ENCODE measurements around the gene KIR2DL1.
"Not testable (repeated sequence)": the region's sequence is repeated elsewhere in the genome, so short reads cannot be mapped to it uniquely, and the experiment has no call there.

KIR2DL1 gene

DNA sequence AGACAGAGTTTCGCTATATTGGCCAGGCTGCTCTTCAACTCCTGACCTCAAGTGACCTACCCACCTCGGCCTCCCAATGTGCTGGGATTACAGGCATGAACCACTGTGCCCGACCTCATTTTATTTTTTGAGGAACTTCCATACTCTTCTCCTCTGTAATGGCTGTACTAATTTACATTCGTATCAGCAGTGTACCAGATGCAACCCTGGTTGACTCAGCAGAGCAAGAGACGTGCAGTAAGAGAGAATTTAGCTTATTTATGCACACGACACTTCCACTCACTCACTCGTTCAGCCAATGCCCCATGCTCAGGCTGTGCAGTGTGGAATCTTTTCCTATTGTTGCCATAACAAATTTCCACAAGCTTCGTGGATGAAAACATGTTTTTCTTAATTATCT is 38.4 kb upstream of the KIR2DL1 start:
- TF ChIP-seq CTCF (IDR thresholded peaks at IDR 0.05; ENCODE audit: low read depth, low read length): no peak
- H3K4me3 ChIP-seq (ENCODE audit: low read depth, low read length): no peak overlapping the region
- in situ Hi-C loops (cut with HindIII; ENCODE audit: low sequenced_read_pairs): no loop called here

GRCh38 chr19:54738306-54738705 is 31.3 kb upstream of the KIR2DL1 start, which contains the start of gene KIR2DL3:
Gene KIR2DL3, plus strand, starts transcription at chr19:54738513. Its CDS starts 33 bp downstream, at chr19:54738546.
- in situ Hi-C loops (cut with HindIII; ENCODE audit: low sequenced_read_pairs); DNase-seq (ENCODE audit: low read depth, low spot score); H3K4me3 ChIP-seq (ENCODE audit: low read depth, low read length): not testable (repeated sequence)

More for the DNA sequence above, 38.4 kb upstream of the KIR2DL1 start:
- no peak for DNase-seq (ENCODE audit: low read depth, low spot score)

DNA sequence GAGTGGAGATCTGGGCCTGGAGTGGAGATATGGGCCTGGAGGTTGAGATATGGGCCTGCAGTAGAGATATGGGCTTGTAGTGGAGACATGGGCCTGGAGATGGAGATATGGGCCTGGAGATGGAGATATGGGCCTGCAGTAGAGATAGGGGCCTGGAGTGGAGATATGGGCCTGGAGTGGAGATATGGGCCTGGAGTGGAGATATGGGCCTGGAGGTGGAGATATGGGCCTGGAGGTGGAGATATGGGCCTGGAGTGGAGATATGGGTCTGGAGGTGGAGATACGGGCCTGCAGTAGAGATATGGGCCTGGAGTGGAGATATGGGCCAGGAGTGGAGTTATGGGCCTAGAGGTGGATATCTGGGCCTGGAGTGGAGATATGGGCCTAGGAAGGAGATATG is 30.9 kb upstream of the KIR2DL1 start:
- in situ Hi-C loops (cut with HindIII; ENCODE audit: low sequenced_read_pairs): no loop called here
- no peak for TF ChIP-seq CTCF (IDR thresholded peaks at IDR 0.05; ENCODE audit: low read depth, low read length)
- no peak overlapping the region for H3K4me3 ChIP-seq (ENCODE audit: low read depth, low read length)
- DNase-seq (ENCODE audit: low read depth, low spot score): no peak

DNA sequence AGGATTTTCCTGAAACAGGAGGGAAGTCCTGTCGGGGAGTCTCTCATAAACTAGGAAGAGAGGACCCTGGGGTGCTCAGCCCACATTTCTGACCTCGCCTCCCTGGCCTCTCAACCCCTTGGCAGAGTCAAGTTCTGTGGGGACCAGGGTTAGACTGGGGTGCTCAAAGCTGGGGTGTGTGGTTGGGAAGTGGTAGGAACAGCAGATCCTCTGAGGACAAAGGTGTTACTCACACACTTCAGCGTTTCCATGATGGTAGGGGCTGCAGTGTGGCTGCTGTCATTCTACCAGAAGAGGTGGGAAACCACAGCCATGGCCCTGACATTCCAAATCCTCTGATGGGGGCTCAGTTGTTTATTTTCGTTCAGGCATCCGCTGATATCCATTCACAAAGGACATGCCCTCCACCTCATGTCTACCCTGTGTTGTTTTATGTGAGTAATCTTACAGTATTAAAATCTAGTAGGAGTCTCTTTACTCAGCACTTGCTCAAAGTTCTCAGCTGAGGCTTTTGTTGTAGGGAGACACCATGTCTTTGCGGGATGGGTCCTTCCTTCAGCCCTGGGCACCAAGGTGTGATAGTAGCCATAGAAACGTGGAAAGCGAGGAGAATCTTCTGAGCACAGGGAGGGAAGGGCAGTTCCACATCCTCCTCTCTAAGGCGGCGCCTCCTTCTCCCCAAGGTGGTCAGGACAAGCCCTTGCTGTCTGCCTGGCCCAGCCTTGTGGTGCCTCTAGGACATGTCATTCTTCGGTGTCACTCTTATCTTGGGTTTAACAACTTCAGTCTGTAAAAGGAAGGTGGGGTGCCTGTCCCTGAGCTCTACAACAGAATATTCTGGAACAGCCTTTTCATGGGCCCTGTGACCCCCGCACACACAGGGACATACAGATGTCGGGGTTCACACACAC is 29.8 kb upstream of the KIR2DL1 start:
- H3K4me3 ChIP-seq (ENCODE audit: low read depth, low read length): no peak overlapping the region
- TF ChIP-seq CTCF (IDR thresholded peaks at IDR 0.05; ENCODE audit: low read depth, low read length): no peak
- in situ Hi-C loops (cut with HindIII; ENCODE audit: low sequenced_read_pairs): no loop called here
- DNase-seq (ENCODE audit: low read depth, low spot score): no peak

- H3K4me3 ChIP-seq (ENCODE audit: low read depth, low read length); DNase-seq (ENCODE audit: low read depth, low spot score); in situ Hi-C loops (cut with HindIII; ENCODE audit: low sequenced_read_pairs): not testable (repeated sequence)
Observed at GRCh38 chr19:54741950-54742349, 27.6 kb upstream of the KIR2DL1 start.

DNA sequence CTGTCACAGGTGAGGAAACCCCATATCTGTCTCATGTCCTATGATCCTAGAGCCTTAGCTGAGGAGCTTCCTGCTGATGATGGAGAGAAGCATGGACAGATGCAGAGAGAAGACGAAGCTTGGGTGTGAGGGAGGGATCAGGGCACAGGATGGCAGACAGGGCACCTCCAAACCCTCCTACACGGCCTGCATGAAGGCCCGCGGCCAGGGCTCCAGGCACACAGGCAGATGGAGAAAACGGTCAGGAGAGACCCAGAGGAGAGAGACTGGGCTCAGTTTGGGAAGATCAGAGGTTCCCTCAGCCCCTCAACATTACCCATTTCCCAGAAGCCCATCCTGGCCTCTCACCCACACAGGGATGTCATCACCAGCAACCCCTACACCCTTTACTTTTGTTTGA is 25.5 kb upstream of the KIR2DL1 start:
- H3K4me3 ChIP-seq (ENCODE audit: low read depth, low read length); DNase-seq (ENCODE audit: low read depth, low spot score); in situ Hi-C loops (cut with HindIII; ENCODE audit: low sequenced_read_pairs): not testable (repeated sequence)

DNA sequence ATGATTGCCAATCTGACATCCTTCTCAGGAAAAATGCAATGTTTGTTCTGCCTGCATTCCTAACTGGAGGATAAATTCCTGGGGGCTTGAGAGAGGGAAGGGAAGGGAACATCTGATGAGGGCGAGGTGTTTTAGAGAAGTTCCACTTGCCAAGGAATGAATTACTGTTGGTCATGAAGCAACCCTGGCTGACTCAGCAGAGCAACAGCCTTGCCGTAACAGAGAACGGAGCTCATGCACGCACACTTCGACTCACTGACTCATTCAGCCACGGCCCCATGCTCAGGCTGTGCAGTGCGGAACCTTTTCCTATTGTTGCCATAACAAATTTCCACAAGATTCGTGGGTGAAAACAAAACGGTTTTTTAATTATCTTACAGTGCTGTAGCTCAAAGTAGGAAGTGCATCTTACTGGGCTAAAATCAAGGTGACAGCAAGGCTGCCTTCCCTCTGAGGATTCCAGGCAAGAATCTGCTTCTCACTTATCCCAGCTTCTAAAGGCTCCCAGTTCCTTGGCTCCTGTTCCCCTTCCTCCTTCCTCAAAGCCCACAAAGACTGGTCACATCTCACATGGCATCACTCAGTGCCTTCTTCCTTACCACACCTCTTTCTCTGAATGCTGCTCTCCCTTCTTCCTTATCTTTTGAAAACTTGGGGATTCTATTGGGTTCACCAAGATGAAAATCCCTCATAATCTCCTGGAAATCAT is 21.8 kb upstream of the KIR2DL1 start:
- H3K4me3 ChIP-seq (ENCODE audit: low read depth, low read length); in situ Hi-C loops (cut with HindIII; ENCODE audit: low sequenced_read_pairs); DNase-seq (ENCODE audit: low read depth, low spot score): not testable (repeated sequence)

- H3K4me3 ChIP-seq (ENCODE audit: low read depth, low read length); in situ Hi-C loops (cut with HindIII; ENCODE audit: low sequenced_read_pairs); DNase-seq (ENCODE audit: low read depth, low spot score): not testable (repeated sequence)
Observed at GRCh38 chr19:54750276-54750675, 19.3 kb upstream of the KIR2DL1 start.

- DNase-seq (ENCODE audit: low read depth, low spot score); H3K4me3 ChIP-seq (ENCODE audit: low read depth, low read length); in situ Hi-C loops (cut with HindIII; ENCODE audit: low sequenced_read_pairs): not testable (repeated sequence)
Observed at GRCh38 chr19:54756204-54757110, 13.1 kb upstream of the KIR2DL1 start.

- in situ Hi-C loops (cut with HindIII; ENCODE audit: low sequenced_read_pairs); H3K4me3 ChIP-seq (ENCODE audit: low read depth, low read length); DNase-seq (ENCODE audit: low read depth, low spot score): not testable (repeated sequence)
Observed at GRCh38 chr19:54758577-54758976, 11.0 kb upstream of the KIR2DL1 start.

GRCh38 chr19:54764219-54764618 is 5.4 kb upstream of the KIR2DL1 start:
- DNase-seq (ENCODE audit: low read depth, low spot score); H3K4me3 ChIP-seq (ENCODE audit: low read depth, low read length); in situ Hi-C loops (cut with HindIII; ENCODE audit: low sequenced_read_pairs): not testable (repeated sequence)

DNA sequence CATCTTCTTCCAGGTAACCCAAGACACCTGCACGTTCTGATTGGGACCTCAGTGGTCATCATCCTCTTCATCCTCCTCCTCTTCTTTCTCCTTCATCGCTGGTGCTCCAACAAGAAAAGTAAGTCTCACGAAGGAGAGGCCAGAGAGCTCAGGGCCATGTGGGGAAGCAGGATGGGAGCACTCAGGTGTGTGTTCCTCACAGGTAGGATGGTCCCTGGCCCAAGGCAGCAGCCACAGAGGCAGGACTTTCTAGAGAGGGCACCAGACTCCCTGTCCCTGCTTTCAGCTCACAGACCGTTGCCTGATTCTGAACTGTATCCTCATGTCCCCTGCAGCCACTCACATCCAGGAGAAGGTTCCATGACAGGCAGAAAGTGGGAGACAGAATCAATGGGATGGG is 3.1 kb upstream of the KIR2DL1 start:
- DNase-seq (ENCODE audit: low read depth, low spot score); H3K4me3 ChIP-seq (ENCODE audit: low read depth, low read length); in situ Hi-C loops (cut with HindIII; ENCODE audit: low sequenced_read_pairs): not testable (repeated sequence)

GRCh38 chr19:54770511-54770910 is 918 bp downstream of the KIR2DL1 start:
- H3K4me3 ChIP-seq (ENCODE audit: low read depth, low read length); DNase-seq (ENCODE audit: low read depth, low spot score); in situ Hi-C loops (cut with HindIII; ENCODE audit: low sequenced_read_pairs): not testable (repeated sequence)

All from astrocyte of the spinal cord (primary cell).